Measurements from ENCODE around the gene ARHGAP15.

Gene ARHGAP15

DNA sequence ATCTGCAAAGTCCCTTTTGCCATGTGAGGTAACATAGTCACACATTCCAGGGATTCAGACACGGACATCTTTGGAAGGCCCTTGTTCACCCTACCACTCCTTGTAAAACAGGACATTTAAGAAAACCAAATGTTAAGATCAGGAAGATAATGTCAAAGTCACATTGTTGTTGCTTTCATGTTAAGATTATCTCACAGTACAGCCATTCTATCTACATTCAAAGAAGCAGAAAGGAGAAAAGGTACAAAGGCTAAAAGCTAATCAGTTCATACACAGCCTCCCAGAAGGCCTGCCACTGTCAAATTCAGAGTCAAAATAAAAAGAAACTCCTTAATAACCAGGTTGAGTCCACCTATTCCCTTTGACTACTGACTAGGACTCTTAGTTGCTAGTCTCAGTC is 573.7 kb downstream of the ARHGAP15 start:
- no peak for DNase-seq

DNA sequence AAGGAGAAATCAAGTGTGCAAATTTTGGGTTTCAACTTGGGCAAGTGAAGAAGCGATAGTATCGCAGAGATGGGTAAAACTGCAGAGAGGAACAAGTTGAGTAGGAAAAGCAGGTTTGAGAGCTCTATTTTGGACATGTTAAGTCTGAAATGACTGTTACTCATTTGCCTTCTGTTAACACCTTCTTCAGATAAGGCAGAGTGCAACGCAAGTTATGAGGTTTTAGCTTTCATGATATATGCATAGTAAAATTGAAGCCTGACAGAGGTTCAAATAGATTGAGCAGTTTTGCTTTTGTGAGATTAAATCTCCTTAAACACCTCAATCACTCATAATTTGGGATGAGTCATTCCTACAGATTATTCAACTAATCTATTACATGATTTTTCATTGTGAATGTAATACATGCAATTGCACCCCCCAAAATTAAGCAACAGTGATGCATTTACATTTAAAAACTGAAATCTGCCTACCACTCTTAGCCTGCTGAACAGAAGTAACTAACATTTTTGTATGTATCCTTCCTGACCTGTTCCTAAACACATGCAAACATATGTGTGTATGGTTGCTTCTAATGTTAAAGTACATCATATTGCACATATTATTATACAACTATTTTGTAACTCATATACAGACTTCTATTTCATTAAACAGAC is 575.4 kb downstream of the ARHGAP15 start:
- no peak for DNase-seq

DNA sequence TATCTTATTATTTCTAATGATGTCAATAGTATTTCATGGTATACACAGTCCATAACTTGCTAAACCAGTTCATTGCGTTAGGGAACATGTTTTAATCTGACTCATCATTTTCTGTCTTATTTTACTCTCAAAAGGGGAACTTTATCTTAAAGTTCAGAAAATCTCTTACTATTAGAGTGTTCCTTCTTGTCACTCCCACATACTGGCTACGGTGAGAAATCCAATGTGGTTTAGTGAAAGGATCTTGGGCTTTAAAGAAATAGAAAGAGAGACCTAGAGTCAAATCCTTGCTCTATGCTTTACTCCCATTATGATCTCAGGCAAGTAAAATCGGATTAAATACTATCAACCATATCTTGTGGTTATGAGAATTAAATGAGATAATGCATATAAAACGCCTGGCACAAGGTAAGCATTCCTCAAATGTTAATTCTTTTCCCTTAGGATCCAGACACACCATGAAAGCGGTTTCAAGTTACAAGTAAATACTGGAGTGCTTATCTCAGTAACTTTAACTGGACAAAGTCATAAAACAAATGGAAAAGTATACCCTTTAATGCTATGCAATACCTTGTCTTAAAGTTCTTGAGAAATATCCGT is 576.0 kb downstream of the ARHGAP15 start:
- no peak for DNase-seq

DNA sequence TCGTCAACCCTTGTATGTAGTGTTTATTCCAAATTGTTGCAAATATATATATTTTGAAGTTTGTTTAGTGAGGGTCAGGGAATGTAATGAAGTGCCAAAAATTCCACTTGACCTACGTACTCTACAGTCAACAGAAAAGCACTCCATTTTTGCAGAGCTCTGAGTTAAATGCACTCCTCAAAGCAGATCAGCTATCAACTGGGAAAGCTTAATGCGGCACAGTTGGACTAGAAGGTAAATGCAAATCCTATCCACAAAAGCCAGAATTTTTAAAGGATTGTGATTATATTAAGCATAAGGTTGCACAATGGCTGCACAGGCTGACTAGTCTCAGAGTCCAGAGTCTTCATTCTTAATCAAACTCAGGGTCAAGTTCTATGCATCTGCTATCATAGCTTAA is 577.1 kb downstream of the ARHGAP15 start:
- no peak for DNase-seq

DNA sequence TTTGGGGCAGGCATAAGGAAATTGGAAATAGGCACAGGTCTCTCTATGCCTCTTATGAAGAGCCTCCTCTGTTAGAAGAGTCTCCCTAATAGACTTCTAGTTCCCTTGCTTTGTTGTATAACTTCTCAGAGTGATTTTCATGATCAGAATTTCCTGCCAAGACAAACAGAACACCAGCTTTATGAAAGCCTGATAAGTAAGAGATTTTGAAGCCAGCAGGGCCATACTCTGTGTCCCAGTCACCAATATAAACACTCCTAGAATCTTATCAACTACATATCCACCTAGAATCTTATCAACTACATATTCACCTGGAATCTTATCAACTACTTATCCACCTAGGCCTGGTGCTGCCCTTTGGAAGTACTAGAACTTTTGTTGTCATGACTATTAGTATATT is 579.5 kb downstream of the ARHGAP15 start:
- DNase-seq: no peak

DNA sequence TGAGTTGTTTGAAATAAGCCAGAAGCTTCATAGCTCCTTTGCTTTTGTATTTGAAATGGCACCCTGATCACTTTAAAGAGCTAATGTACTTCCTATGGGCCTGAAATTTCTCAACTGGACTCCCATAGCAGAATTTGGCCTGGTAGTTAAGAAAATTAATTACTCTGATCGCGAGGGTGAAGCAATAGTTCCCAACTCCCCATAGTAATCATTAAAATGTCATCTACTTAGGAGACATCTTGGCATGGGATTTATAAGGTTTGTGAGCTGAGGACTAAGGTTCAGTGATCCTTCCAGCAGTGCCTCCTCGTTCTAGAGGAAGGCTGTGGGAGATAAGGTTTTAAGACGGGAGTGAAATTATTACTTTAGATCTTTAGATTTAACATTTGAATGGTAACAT is 581.0 kb downstream of the ARHGAP15 start:
- DNase-seq: no peak

GRCh38 chr2:143710879-143711278 is 581.7 kb downstream of the ARHGAP15 start:
- no peak for DNase-seq

GRCh38 chr2:143716522-143716921 is 587.3 kb downstream of the ARHGAP15 start:
- DNase-seq: no peak

DNA sequence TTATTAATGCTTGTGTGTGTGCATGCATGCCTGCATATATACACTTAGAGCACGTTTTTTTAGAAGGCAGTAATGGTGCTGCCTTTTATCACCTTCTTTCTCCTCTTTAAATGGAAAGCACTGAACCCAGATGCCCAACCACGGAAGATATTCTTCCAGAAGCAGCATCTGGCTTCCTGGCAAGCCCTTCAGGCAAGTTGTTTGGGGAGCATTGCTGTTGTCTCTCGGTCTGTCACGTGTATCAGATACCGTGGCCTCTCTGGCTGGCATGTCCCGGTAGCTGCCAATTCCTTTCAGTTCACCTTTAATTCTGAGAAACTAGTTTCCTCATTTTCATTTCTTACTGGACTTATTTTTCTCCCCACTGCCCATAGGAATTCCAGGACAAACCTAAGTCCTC is 587.8 kb downstream of the ARHGAP15 start:
- DNase-seq: no peak

DNA sequence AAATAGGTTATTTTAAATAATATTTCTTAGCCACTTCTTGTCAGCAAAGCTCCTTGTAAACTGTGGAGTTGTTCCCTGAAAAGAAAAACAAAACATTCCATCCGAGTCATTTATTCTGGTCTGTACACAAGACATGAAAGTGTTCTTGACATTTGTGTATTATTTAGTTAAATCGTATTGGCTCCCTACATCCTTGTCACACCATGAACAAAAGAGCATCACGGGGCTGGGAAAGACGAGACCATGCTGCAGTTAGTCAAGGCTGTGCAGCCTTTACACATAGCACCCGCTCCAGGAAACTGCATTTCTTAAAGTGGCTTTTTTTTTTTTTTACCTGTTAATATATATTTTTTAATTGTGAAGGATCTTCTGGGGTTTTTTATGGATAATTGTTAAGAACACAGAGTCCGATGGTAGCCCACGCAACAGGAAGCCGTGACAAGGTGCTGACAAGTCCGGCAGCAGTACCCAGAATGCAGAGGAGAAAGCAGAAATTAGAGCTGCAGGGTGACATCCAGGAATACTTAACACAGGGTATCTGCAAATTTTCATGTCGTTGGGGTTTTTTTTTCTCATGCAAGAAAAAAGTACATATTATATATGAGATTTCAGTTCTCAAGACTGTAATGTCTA is 588.4 kb downstream of the ARHGAP15 start:
- no peak for DNase-seq

DNA sequence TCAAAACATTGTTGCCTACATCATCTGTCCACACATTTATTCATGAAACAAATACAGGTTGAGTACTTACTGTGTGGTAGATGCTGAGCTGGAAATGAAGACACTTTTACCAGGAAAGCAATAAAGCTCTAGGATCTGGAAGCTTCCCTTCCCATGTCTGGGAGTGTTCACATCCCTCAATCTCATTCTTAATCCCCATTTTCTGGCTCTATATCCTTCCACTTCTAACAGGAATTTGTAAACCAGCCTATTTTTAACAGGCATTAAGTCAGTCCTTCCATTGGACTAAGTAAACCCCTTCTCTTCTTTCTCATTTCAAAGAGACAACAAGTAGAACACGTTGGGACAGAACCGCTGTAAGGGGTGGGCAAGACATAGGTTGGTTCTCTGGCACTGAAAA is 589.5 kb downstream of the ARHGAP15 start:
- no peak for DNase-seq

GRCh38 chr2:143719406-143719805 is 590.2 kb downstream of the ARHGAP15 start:
- no peak for DNase-seq

GRCh38 chr2:143720095-143720664 is 591.0 kb downstream of the ARHGAP15 start:
- no peak for DNase-seq

- DNase-seq: no peak
Observed at GRCh38 chr2:143725400-143725799, 596.2 kb downstream of the ARHGAP15 start.

GRCh38 chr2:143726151-143726845 is 597.1 kb downstream of the ARHGAP15 start:
- DNase-seq: no peak

DNA sequence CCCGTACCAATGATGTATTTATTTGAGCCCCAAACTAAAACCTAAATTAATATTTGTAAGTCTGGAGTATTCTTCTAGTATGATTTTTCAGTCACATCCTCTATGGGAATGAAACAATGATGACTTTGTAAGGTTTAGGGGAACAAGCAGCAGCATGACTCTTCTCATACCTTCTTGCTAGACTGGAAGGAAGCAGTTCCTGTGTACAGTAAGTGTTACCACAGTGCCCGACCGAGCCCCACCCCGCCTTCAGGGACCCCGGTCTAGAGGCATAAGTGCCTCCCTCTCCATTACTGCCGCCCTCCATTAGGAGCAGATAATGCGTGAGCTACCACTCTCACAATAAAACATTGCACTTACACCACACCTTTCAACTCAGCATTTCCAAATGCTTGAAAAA is 599.3 kb downstream of the ARHGAP15 start:
- DNase-seq: no peak

DNA sequence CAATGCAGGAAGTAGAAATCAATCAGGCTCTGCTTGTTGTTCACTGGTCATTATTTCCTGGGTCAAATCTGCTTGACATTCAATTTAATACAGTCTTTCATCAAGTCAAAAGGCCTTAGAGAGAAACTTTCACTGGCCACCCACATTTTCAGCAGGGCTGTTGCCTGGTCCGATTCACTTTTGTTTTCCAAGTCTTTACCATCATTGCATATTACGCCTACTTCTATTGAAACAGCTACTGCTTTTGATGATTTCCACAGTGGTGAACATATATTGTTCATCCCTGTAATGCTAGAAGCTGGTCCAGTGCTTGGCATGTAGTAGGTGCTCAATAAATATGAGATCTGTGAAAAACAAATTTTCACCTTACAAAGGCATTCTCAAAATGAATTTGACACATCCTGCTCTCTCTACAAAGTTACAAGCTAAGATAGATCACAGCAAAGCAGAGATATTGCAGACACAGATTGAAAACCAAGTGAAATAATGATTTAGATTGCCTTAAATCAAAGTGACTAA is 600.1 kb downstream of the ARHGAP15 start:
- no peak for DNase-seq

- no peak for DNase-seq
Observed at GRCh38 chr2:143730155-143730952, 601.1 kb downstream of the ARHGAP15 start.

GRCh38 chr2:143730953-143731260 is 601.7 kb downstream of the ARHGAP15 start:
- DNase-seq: no peak

DNA sequence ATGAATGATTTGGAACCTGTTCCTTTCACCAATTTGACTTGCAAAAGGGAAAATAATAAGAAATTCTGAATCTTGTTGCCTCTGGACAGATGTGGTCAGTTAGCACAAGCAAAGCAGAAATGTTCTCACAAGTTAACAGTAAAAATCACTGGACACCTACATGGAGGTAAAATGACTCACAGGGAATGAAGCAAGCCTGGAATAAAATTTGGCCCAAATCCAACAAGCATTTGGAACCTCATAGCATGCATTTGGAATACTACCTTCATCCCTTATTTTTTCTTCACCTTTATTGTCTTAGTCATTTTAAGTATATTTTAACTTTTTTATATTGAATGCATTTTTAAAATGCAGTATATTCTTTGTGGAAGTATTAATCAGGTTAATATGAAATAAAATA is 602.9 kb downstream of the ARHGAP15 start:
- DNase-seq: no peak

DNA sequence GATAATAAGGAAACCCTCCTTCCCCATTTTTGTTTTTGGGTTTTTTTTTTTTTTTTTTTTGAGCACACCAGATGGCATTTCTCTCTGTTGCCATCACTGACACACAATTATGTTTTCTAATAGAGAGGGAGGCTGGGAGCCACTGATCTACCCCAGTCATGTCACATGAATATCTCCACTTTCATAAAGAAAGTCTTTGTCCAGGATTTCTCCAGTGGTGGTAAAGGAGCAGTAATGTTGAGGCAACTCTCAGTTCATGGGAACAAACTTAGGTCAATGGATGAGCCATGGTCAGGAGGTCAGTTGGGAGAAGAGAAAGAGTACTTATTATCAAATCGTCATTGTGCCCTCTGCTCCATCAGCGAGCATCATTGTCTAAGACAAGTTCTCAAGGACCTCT is 603.7 kb downstream of the ARHGAP15 start:
- no peak for DNase-seq

- no peak for DNase-seq
Observed at GRCh38 chr2:143734507-143734906, 605.3 kb downstream of the ARHGAP15 start.

DNA sequence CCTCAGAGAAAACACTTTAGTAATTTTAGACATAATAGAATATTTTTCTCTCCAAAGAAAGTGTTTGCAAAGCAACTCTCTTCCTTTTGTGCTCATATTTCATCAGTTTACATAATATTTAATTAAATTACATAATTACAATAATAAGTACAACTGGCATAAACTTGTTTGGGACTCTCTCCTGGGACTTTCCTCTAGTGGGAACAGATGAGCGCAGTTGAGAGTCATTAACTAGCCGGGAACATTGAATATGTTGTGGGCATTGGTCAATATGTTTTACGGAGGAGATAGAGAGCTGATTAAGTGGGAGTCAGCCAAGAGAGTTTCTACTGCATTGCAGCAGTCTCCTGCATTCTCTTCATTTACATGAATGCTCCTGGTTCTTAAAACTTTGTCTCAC is 607.7 kb downstream of the ARHGAP15 start:
- DNase-seq: no peak

Measured in stimulated activated naive CD4-positive, alpha-beta T cell (primary cell).